A549 (cell line): Measurements from ENCODE around the gene PAX1.

Experiments used
- CBX2 ChIP-seq: fragments of 200-600 bp; sonication (generic); IDR thresholded peaks from 2 replicates; pipeline ENCODE4 v1.6.1; 2016; ENCODE audit warnings: low read depth, mild to moderate bottlenecking, borderline replicate concordance
- CEBPB ChIP-seq, 2 experiments: fragments of >200 bp in 1 of 2; sonication (Bioruptor Twin) in 1 of 2; formaldehyde crosslinking in 1 of 2; IDR thresholded peaks; 2 replicates each; pipeline ENCODE4 v1.6.1; 2012 to 2016
- EHF ChIP-seq: fragments of 250-450 bp; sonication (Bioruptor Pico); IDR thresholded peaks from 2 replicates; pipeline ENCODE4 v1.5.0; 2020; ENCODE audit warnings: mild to moderate bottlenecking
- EHMT2 ChIP-seq: fragments of 200-600 bp; sonication (generic); IDR thresholded peaks from 2 replicates; pipeline ENCODE4 v1.6.1; 2016; ENCODE audit warnings: antibody characterized with exemption, low read depth, mild to moderate bottlenecking, moderate library complexity
- ESRRA ChIP-seq: fragments of 150-350 bp; IDR thresholded peaks from 2 replicates; pipeline ENCODE4 v1.6.1; 2014; ENCODE audit warnings: mild to moderate bottlenecking, low read length, borderline replicate concordance
- MAZ ChIP-seq: fragments of 150-350 bp; IDR thresholded peaks from 2 replicates; pipeline ENCODE4 v1.6.1; 2014; ENCODE audit warnings: antibody characterized with exemption, low read depth, low read length, borderline replicate concordance
- MYC ChIP-seq: IDR thresholded peaks from 2 replicates; pipeline ENCODE4 v1.6.1; 2012; ENCODE audit warnings: mild to moderate bottlenecking, inconsistent platforms, low read length, improper control_type of control experiment, borderline replicate concordance
- NR3C1 ChIP-seq: fragments of >200 bp; sonication (Bioruptor Twin); formaldehyde crosslinking; IDR thresholded peaks from 3 replicates; pipeline ENCODE4 v1.6.1; 2017
- PHF8 ChIP-seq: fragments of 200-600 bp; sonication (generic); IDR thresholded peaks from 2 replicates; pipeline ENCODE4 v1.6.1; 2016; ENCODE audit warnings: low read depth, mild to moderate bottlenecking, antibody characterized with exemption, moderate library complexity, borderline replicate concordance
- RFX5 ChIP-seq: fragments of 450-650 bp; IDR thresholded peaks from 2 replicates; pipeline ENCODE4 v1.7.1; 2014; ENCODE audit warnings: antibody characterized with exemption, mild to moderate bottlenecking, moderate library complexity
- TF ChIP-seq, protein P1 (sequence below): fragments of >200 bp; sonication (Bioruptor Twin); formaldehyde crosslinking; IDR thresholded peaks from 3 replicates; pipeline ENCODE4 v1.5.1; 2016
- TF ChIP-seq, protein P2 (sequence below): IDR thresholded peaks from 2 replicates; pipeline ENCODE4 v1.6.1; 2012
- TF ChIP-seq, protein P3 (sequence below): fragments of 250-450 bp; sonication (Bioruptor Pico); IDR thresholded peaks from 2 replicates; pipeline ENCODE4 v1.5.0; 2021; ENCODE audit warnings: mild to moderate bottlenecking, moderate library complexity, borderline replicate concordance

DNA sequence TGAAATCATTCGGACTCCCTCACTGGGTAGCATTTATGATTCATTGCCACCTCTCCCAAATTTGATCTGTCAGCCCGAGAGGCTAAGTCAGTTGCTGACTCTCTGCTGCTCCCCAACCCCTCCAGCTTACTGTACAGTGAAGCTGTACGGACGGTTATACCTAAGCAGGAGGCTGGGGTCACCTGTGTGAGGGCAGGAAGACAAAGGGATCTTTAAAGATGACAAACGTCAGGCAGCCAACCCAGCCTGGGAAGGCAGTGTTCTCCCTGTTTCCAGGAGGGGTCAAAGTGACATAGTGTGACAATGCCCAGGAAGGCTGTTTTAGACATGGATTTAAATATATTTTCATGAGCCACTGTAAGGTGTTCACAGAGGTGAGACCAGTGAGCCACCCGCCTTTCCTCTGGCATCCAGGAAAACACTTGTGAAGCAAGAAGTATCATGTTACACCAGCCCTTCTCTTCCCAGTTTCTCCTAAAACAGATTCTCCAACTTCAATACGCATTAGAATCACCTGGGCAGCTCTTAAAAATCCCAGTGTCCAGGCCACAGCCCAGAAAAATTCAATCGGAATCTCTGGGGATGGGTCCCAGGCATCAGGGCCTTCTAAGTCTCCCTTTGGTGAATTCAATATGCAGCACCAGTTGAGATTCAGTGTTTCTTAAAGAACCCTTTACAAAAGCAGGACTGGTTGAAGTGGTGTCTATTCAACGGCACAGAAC, 6.8 kb upstream of the PAX1 start:
- no peak for TF ChIP-seq CEBPB (IDR thresholded peaks at IDR 0.05)
- TF ChIP-seq, protein P1, sequence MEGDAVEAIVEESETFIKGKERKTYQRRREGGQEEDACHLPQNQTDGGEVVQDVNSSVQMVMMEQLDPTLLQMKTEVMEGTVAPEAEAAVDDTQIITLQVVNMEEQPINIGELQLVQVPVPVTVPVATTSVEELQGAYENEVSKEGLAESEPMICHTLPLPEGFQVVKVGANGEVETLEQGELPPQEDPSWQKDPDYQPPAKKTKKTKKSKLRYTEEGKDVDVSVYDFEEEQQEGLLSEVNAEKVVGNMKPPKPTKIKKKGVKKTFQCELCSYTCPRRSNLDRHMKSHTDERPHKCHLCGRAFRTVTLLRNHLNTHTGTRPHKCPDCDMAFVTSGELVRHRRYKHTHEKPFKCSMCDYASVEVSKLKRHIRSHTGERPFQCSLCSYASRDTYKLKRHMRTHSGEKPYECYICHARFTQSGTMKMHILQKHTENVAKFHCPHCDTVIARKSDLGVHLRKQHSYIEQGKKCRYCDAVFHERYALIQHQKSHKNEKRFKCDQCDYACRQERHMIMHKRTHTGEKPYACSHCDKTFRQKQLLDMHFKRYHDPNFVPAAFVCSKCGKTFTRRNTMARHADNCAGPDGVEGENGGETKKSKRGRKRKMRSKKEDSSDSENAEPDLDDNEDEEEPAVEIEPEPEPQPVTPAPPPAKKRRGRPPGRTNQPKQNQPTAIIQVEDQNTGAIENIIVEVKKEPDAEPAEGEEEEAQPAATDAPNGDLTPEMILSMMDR = no peak
- TF ChIP-seq NR3C1 = no peak
- no peak for TF ChIP-seq EHF (CRISPR knock-in tag)
- no peak for TF ChIP-seq EHMT2
- TF ChIP-seq, protein P2, sequence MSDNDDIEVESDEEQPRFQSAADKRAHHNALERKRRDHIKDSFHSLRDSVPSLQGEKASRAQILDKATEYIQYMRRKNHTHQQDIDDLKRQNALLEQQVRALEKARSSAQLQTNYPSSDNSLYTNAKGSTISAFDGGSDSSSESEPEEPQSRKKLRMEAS = no peak
- no peak for TF ChIP-seq CBX2
- TF ChIP-seq RFX5 = no peak
- no peak for TF ChIP-seq MAZ
- TF ChIP-seq MYC = no peak
- no peak for TF ChIP-seq ESRRA
- TF ChIP-seq, protein P3, sequence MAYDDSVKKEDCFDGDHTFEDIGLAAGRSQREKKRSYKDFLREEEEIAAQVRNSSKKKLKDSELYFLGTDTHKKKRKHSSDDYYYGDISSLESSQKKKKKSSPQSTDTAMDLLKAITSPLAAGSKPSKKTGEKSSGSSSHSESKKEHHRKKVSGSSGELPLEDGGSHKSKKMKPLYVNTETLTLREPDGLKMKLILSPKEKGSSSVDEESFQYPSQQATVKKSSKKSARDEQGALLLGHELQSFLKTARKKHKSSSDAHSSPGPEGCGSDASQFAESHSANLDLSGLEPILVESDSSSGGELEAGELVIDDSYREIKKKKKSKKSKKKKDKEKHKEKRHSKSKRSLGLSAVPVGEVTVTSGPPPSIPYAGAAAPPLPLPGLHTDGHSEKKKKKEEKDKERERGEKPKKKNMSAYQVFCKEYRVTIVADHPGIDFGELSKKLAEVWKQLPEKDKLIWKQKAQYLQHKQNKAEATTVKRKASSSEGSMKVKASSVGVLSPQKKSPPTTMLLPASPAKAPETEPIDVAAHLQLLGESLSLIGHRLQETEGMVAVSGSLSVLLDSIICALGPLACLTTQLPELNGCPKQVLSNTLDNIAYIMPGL (CRISPR knock-in tag) = no peak
- no peak for TF ChIP-seq PHF8
